C1 segment of cervical spinal cord (tissue), 14 donors: ENCODE data around the gene PPP4R3A.
"Not testable (repeated sequence)": the region's sequence is repeated elsewhere in the genome, so short reads cannot be mapped to it uniquely, and the experiment has no call there.

Source experiments
- DNase-seq, 14 donors: peaks; one replicate each; lab custom pipeline; 2025; lab: John Stamatoyannopoulos, UW

Gene PPP4R3A

GRCh38 chr14:91503000-91503504, 7.1 kb downstream of the PPP4R3A start:
- DNase-seq, result no peak

- DNase-seq, result no peak
Measured at GRCh38 chr14:91501951-91502930, 7.9 kb downstream of the PPP4R3A start.

- no peak for DNase-seq
Measured at GRCh38 chr14:91501348-91501747, 8.8 kb downstream of the PPP4R3A start.

DNA sequence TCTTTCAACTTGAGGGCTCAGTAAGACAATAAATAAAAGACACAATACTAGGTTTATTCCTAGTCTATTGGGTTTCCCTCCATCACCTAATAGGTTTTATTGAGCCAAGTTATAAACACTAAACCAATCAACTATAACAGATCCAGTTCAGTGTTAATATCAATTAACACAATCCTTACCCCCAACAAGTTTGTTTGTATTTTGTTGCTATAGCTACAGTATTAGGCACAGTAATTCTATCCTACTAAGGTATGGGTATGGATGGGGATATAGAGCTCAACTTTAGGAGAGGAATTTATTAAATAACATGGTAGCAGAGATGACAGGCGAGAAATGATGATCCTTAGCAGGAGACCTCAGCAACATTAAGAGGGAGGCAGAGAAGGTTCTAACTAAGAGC, 13.3 kb downstream of the PPP4R3A start:
- no peak for DNase-seq

GRCh38 chr14:91494392-91495065, 15.6 kb downstream of the PPP4R3A start:
- DNase-seq, result not testable (repeated sequence)

DNA sequence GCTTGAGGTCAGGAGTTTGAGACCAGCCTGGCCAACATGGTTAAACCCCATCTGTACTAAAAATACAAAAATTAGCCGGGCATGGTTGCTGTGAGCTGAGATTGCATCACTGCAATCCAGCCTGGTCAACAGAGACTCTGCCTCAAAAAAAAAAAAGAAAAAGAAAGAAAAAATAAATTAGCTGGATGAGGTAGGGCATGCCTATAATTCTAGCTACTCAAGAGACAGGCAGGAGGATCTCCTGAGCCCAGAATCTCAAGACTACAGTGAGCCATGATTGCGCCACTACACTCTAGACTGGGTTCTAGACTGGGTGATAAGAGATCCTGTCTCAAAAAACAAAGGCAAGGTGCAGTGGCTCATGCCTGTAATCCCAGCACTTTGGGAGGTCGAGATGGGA, 16.9 kb downstream of the PPP4R3A start:
- DNase-seq, result no peak

- no peak for DNase-seq
Measured at GRCh38 chr14:91484744-91485143, 25.4 kb downstream of the PPP4R3A start.

- DNase-seq, result no peak
Measured at GRCh38 chr14:91484186-91484585, 25.9 kb downstream of the PPP4R3A start.

- no peak for DNase-seq
Measured at GRCh38 chr14:91482263-91483013, 27.7 kb downstream of the PPP4R3A start.

GRCh38 chr14:91477388-91477787, 32.7 kb downstream of the PPP4R3A start:
- no peak for DNase-seq

DNA sequence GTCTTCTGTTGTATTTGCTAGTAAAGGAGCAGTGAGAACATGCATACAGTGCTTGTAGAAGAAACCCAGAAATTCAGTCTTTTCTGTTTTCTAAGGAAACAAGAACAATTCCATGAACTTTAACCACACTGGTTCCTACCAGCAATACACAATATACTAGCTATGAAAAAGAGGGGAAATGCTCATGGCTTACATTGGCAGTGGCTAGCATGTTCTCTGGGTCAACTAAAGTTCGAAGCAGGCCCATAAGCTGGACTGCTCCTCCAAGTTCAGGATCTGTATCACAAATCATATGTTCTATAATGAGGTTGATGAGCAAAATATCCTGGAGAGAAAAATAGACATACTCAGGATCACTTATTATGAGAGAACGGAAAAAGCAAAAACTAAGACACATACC, 37.1 kb downstream of the PPP4R3A start:
- DNase-seq, result no peak

DNA sequence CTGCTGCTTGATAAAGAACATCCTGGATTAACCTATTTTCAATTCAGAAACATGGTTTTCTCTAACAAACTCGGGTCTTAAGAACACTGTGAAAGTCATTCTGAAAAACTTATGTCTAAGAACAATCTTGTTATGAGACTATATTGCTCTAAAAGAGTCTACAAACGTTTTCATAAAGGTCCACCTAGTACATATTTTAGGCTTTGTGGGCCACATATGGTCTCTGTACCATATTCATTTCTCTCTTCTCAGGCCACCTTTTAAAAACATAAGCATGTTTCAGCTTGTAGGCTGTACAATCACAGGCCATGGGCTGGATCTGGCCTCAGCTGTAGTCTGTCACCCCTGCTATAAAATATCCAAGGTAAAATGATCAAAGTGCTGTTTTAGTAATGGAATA, 39.9 kb downstream of the PPP4R3A start:
- no peak for DNase-seq

DNA sequence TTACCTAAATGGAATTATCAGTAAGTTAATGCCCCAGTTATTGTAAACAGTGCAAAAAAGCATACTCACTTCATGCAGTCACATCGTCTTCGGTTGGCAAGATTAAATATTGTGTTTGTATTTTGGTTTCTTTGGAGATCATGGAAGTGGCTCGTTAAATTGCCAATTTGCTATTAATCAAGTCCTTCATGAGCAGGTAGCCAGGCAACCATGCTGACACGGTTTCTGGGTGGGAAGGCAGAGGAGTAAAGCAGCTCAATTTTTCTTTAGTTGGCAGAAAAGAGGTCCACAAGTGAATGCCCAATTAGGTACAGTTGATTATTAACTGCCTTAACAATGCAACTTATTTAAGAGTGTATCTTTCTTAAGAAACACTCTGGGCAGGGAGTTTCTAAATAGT, 43.9 kb downstream of the PPP4R3A start:
- DNase-seq, result no peak

- no peak for DNase-seq
Measured at GRCh38 chr14:91464615-91465205, 45.4 kb downstream of the PPP4R3A start.

GRCh38 chr14:91458612-91459011, 51.5 kb downstream of the PPP4R3A start:
- DNase-seq, result no peak

GRCh38 chr14:91456283-91456682, 53.8 kb downstream of the PPP4R3A start:
- no peak for DNase-seq

- DNase-seq, result no peak
Measured at GRCh38 chr14:91454580-91454979, 55.5 kb downstream of the PPP4R3A start.

GRCh38 chr14:91454155-91454554, 56.0 kb downstream of the PPP4R3A start:
- DNase-seq, result no peak

GRCh38 chr14:91453744-91454143, 56.4 kb downstream of the PPP4R3A start:
- DNase-seq, result no peak

DNA sequence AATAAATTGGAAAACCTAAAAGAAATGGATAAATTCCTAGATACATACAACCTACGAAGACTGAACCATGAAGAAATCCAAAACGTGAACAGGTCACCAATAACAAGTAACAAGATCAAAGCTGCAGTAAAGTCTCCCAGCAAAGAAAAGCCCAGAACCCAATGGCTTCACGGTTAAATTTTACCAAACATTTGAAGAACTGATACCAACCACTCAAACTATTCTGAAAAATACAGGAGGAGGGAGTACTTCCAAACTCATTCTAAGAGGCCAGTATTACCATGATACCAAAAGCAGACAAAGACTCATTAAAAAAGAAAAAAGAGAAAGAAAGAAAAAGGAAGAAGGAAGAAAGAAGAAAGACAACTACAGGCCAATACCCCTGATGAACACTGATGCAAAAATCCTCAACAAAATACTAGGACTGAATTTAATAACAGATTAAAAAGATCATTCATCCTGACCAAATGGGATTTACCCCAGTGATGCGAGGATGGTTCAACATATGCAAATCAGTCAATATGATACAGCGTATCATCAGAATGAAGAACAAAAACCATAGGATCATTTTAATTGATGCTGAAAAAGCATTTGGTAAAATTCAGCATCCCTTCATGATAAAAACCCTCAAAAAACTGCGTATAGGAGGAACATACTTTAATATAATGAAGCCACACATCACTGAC, 65.6 kb downstream of the PPP4R3A start:
- no peak for DNase-seq

GRCh38 chr14:91439345-91439744, 70.8 kb downstream of the PPP4R3A start:
- no peak for DNase-seq
